HCT116 (cell line): ENCODE measurements around the gene LYVE1.

Experiments
- RAD21 ChIP-seq: IDR thresholded peaks from 2 replicates; pipeline ENCODE4 v1.6.1; 2012; ENCODE audit warnings: low read depth, mild to moderate bottlenecking
- TF ChIP-seq, protein P1 (sequence below), 3 experiments: fragments of 200-600 bp in 1 of 3; sonication (generic) in 1 of 3; IDR thresholded peaks in 2 of 3; conservative IDR thresholded peaks in 1 of 3; 2 replicates each; pipeline ENCODE4 v1.5.1; 2012 to 2017; ENCODE audit warnings: low read depth in 2 of 3, low read length in 2 of 3, antibody characterized with exemption in 1 of 3, borderline replicate concordance in 1 of 3, control low read depth in 1 of 3, mild to moderate bottlenecking in 1 of 3, mixed read lengths in 1 of 3, mixed run types in 1 of 3, moderate library complexity in 1 of 3; ENCODE audit not compliant: insufficient read depth in 1 of 3

DNA sequence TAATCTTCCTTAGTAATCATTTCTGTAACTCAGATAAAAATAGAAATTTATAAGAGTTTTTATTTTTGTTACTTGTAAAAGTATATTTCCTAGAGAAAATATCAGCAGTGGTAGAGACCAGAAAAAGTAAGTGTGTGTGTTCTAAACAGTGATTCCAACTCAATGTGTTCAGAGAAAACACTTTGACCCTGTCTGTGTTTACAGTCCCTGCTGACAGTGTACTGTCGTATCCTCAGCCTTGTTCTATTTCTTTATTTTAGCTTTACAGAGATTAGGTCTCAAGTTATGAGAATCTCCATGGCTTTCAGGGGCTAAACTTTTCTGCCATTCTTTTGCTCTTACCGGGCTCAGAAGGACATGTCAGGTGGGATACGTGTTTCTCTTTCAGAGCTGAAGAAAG, 10.2 kb downstream of the LYVE1 start:
- TF ChIP-seq, protein P1, sequence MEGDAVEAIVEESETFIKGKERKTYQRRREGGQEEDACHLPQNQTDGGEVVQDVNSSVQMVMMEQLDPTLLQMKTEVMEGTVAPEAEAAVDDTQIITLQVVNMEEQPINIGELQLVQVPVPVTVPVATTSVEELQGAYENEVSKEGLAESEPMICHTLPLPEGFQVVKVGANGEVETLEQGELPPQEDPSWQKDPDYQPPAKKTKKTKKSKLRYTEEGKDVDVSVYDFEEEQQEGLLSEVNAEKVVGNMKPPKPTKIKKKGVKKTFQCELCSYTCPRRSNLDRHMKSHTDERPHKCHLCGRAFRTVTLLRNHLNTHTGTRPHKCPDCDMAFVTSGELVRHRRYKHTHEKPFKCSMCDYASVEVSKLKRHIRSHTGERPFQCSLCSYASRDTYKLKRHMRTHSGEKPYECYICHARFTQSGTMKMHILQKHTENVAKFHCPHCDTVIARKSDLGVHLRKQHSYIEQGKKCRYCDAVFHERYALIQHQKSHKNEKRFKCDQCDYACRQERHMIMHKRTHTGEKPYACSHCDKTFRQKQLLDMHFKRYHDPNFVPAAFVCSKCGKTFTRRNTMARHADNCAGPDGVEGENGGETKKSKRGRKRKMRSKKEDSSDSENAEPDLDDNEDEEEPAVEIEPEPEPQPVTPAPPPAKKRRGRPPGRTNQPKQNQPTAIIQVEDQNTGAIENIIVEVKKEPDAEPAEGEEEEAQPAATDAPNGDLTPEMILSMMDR (IDR thresholded peaks at IDR 0.05 in 2 of 3, conservative IDR thresholded peaks at IDR 0.05 in 1 of 3; ENCODE audit: borderline replicate concordance in 1 of 3, insufficient read depth in 1 of 3, low read depth in 2 of 3, low read length in 2 of 3), result no peak
- TF ChIP-seq RAD21, result no peak
